Inflammatory macrophage treated with lipopolysaccharide for 4 hours (primary cell): ENCODE results near the gene MAP2K5.
A peak's percentile ranks its signal among the peaks of the same experiment; 100 is the strongest.

ENCODE experiments used
- DNase-seq: peaks from one replicate; pipeline ENCODE4 v3.0.0-alpha.2; 2020

MAP2K5 gene

DNA sequence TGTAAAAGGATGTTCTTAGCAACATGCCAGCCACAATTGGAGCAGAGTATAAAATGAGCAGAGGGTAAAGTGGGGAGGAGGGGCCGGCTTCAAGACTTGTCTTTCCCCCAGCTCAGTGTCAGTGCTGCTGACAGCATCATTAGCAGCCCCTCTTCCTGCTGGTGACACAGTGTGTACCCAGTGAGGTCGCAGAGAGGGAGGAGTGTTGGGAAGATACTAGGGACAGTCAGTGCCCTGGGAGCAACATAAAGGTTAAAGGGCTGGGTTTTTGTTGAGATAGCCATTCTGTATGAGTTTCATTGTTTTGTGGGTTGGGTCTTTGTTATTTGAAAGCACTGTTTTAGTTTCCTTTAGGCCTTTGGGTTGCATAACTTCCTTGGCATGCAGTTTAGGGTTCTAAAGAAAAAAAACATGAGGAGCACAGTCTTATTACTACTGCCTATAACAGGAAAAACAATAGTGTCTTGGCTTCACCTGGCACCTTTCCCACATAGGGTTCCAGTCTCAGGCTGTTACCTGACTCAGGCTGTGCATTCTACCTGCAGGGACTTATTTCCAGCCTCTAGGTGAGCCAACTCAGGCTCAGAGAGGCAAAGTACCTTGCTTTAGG is 188.7 kb downstream of the MAP2K5 start:
- no peak for DNase-seq

DNA sequence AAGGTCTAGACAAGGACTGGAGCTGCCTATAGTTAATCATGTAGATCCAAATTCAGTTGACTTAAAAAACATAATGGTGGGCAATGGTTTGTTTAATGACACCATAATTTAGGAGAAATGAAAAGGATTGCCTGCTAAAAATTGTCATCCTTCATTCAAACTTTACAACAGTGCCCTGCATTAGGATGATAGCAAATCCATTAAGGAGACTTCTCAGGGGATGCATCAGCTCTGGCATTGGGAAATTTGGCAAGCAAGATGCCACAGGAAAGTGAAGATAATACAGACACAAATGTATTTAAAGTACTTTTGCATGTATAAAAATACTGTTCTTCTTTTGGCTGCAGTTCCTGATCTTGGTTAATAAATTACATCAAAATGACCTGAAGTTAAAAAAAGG is 189.7 kb downstream of the MAP2K5 start:
- DNase-seq, result no peak

DNA sequence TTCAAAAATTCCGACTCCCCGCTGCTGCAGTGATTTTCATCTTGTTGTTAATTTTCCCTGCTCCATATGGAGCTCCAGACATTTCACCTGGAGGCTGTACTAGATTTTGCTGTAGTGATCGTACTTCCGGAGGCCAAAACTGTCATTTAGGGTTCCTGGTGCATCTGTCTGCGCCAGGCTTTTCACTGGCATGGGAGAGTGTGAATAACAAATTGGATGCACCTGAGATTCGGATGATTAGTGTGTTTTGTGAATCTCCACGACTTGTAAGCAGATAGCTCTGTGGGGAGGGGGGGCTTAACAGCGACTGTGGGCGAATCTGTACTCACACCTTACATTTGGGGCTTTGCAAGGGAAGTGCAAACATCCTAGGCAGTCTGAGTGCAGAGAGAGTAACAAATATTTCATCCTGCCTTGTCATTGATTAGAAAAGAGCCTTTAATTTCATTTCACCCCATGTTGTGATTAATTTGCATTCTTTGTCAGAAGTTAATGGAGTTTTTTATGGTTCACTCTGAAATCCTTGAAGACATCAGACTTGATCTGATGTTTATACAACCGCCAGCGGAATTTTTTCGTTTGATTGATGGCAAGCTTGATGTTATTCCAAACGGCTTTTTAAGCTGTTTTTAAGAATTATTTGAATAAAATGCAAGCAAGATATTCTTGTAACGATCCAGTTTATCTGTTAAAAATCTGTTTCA is 190.3 kb downstream of the MAP2K5 start:
- DNase-seq, result no peak

DNA sequence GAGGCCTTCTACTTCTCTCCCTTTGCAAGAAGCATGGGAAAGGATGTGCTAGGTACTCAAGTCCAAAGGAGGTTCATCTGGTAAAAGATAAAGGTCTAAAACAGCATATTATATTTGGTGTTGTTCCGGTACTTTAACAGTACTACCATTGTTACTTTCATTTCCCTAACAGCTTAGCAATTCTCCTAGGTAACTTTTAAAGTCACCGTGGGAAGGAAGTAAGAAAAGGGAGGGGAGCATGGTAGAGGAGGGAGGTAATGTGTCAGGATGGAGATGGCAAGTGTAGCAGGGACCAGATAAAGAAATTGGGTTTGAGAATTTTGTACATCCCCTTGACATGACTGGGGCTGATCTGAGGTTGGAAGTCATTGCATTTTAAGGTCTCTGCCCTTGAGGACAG is 193.4 kb downstream of the MAP2K5 start:
- DNase-seq, result no peak

DNA sequence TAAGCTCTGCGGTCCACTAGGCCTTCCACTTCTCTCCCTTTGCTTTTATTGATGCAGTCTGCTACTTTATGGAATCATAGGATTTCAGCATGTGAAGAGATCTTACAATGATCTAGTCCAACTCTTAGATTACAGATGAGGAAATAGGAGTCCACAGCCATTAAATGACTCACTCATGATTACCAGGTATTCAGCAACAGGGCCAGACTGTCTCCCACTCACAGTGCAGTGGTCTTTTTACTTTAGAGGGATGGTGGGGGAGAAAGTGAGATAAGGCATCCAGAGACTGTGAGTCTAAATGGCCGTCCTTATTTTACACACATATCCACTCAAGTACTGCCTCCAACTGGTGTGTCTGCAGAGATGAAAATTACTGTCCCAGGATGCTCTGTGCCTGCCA is 194.3 kb downstream of the MAP2K5 start:
- DNase-seq, result no peak

DNA sequence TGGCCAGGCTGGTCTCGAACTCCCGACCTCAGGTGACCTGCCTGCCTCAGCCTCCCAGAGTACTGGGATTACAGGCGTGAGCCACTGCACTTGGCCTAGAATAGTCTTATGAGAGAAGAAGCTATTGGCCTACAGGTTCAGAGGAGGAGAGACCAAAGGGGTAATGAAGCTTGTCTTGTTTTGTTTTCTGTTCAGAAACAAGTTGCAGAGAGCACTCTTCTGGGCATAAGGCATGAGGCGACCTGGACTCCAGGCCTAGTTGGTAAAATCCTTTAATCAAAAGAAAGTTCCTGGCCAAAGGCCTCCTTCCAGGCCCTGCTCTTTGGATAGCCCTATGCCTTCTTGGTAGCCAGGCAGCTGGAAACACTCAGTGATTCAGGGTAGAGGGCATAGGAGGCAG is 195.6 kb downstream of the MAP2K5 start:
- no peak for DNase-seq

DNA sequence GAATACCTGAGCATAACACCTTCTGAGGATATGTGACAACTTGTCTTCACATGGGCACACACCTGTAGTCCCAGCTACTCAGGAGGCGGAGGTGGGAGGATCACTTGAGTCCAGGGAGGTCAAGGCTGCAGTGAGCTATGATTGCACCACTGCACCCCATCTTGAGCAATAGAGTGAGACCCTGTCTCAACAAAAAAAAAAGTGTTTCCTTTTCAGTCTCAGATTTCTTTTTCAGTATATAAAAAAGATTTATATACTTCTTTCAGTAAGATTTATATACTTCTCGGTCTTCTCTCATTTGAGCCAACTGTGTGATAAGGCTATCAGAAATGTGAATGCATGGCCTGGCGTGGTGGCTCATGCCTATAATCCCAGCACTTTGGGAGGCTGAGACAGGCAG is 197.9 kb downstream of the MAP2K5 start:
- no peak for DNase-seq

DNA sequence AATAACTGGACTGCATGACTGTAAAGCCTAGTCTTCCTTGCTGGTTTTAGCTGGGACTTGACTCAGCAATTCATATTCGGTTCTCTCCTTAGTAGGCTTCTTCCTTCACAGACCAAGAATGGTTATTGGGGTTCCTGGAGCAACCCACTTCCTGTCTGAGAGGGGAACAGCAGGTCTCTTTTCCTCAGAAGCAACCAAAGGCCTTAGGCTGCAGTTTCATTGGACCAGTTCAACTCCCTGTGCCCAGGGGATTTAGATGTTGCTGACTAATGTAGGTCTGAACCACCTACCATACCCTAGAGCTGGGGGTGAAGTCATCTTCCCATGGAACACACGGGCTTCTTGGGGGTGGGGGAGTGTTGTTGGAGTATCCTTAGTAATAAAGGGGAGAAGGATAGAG is 198.8 kb downstream of the MAP2K5 start:
- no peak for DNase-seq

DNA sequence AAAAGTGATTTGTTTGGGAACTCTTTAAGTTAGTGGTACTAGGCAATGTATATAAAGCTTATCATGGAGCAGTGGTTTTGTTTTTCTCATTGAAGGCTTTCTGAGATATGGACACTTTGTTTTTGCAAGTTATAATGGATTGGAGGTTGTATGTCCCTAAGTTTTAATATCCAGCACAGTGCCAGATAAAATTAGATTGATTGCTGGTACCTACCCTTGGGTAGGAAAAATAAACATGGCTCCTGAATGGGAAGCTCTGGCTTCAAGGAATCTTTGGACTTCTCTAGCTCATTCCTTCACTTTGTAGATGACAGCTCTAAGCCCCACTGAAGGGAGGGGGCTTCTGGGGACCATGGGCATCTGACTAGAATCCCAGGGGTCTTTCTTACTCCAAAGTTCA is 201.1 kb downstream of the MAP2K5 start:
- DNase-seq, result no peak

DNA sequence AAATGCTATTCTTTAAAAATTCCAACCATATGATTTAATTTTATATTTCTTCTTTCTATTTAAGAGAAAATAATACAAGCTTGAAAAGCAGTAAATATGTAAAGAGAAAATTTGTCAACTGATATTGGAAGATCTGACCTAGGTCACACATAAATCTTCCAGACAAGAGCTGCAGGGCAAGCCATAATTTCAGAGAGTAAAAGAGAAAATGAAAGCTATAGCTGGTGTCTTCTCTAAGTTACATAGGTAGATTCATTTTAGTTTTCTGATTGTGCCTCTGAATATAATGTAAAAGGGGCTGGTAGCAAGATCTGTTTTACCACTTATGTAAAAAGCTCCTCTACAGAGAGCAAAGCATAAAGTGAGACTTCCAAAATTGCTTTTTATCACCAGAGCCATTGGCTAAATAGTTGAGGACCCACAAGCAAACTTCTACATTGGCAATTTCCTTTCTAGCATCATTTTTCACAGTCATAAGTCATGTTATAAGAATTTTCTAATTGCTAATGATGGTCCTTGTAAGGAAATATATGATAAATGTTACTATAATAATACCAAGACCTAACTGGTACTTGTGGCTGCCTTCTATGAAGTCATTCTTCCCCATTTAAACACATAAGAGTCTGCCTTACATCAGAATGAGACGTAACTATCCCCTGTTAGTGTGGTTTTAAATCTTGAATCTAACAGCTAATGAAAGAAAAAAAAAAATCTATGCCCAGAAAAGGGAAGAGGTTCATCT is 202.0 kb downstream of the MAP2K5 start:
- DNase-seq, result peak; percentile 80

DNA sequence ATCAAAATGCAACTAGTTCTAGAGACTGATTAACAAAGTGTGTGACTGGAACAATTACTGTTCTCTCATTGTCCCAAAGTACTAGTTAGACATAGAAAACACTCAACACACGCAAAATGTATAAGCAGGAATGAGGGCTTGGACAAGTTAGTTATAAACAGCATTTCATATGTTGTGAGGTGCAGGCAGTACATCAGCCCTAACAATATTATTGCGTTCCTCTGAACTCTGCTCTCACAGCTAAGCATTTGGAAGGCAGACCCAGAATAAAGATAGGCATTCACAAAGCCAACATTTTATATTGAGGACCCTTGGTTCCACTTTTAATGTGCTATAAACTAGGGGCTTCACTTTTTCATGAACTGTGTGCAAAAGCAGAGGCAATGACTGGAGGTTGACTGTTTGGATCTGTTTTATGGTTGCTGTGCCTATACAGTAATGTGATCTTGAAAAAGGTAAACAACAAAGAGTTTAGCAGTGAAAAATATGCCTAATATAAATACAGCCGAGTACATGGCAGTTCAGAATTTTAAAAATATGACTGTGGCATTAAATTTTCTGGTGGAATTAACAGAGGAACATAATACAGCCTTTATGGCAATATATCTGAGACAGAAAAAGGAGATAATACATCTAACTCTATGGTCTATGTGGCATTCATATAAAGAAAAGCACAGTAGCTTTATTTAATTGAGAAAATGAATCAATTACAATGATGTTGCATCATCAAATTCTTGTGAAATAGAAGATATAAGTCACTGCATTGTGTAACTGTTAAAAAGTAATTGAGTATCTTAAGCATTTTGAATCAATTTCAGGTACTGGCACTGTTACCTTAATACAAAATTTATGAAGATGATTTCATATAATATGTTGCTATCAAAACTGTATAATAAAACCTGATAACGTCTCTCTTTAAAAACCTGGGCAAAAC is 202.8 kb downstream of the MAP2K5 start:
- DNase-seq, result peak; percentile 70

DNA sequence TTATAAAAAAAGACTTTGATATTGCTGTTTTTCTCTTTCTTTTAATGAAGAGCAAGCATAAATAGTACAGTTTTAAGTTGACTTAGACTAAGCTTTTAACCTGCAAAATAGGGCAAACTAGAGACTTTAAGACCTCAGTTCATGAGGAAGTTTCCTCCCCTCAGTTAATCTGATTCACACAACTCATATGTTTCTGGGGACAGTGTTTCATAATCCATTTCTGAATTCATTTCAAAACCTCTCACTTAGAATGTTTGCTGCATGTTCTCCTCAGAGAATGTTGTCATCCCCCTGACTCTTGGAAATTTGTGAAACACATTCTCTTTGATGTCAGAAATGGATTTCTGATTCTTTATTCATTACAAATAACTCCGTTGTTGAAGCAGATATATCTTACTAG is 203.5 kb downstream of the MAP2K5 start:
- DNase-seq, result peak; percentile 90

DNA sequence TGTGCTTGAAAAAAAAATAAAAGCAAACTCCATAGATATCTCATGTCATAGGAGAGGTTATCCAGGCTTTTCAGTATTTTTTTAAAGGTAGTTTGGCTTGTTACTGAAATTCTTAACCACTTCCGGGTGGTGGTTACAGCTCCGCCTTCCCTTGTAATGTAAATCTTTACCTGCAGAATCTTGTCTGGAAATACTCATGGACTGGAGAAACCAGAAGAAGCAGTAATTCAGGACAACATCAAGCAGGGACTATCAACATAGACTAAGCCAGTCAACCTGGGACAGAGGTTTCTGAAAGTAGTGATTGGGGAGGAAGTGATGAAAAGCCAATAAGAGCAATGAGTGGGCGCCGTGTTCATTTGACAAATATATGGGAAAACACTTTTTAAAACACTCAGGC is 203.9 kb downstream of the MAP2K5 start:
- peak; percentile 13 for DNase-seq

DNA sequence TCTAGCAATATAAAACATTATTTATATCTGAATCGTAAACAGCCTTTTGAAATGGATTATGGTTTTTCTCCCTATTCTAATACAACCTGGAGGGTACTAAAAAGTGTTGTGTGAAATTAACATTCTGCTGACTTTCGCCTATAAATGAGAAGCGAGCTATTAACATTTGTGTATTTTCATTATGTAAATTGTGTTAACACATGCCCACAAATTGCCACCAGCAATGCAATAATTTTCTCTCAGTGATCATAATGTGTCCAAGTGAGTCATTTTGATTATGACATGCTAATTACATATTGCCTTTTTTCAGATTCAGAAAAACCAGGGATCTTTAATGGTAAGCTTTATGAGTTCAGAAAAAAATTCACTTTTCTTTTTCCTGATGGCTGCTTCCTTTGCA is 205.4 kb downstream of the MAP2K5 start:
- DNase-seq, result no peak

DNA sequence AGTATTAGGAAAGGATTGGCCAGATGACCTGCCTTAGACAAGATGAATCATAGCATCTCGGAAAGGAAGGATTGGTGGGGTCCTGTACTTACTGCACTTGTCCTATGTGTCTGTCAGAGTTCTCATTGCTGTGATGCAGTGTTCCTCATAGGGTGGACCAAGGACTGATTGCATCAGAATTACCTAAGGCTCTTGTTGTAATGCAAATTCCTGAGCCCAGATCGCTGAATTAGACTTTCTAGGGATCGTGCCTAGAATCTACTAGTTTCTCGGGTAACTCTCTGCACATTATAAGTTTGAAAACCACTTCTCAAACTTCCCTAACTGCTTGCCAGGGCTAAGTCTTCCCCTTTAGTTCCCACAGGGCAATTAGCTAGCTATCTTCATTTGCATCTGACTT is 207.9 kb downstream of the MAP2K5 start:
- no peak for DNase-seq

DNA sequence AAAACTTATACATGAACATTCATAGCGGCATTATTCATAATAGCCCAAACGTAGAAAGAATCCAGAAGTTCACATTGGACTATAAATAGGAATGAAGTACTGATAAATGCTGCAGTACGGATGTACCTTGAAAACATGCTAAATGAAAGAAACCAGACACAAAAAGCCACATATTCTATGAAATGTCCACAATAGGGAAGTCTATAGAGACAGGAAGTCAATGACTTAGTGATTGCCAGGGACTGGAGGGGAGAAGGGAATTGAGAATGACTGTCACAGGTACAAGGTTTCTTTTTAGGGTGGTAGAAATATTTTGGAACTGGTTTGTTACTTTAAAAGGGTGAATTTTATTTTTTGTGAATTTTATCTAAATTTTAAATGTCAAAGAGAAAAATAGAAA is 211.4 kb downstream of the MAP2K5 start:
- no peak for DNase-seq

DNA sequence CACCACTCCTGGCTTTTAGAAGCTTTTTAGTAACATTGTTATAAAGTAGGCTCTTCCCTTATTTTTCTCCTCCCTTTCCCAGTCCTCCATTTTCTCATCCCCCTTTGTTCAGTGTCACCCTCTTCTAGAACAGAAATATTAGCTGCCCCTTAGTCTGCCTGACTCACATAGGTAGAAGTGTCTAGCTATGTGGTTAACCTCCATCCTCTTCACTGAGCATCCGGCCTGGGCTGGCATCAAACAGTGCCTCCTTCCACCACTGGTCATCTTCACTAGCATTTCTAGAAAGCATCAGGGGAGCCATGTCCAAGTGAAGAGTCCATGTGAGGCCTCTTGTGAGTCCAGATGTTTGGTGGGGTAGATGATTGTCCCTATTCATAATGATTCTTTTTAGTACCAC is 212.8 kb downstream of the MAP2K5 start:
- DNase-seq, result no peak

DNA sequence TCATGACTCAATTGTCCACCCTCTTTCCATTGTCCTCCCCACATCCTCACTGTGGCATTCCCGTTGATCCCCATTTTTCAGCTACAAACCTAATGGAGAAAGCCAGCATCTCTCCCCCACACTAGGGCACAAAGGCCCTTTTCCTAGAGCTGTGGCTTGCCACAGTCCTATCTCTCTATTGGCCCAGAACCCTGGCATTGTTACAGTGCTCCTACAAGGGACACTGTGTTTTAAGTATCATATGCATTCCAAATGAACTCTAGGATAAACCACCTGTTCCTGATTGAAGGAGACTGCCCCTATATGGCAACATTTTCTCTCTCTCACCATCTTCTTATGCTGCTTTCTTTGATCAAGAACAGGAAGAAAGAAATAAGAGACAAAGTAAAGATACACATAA is 213.4 kb downstream of the MAP2K5 start:
- DNase-seq, result no peak

DNA sequence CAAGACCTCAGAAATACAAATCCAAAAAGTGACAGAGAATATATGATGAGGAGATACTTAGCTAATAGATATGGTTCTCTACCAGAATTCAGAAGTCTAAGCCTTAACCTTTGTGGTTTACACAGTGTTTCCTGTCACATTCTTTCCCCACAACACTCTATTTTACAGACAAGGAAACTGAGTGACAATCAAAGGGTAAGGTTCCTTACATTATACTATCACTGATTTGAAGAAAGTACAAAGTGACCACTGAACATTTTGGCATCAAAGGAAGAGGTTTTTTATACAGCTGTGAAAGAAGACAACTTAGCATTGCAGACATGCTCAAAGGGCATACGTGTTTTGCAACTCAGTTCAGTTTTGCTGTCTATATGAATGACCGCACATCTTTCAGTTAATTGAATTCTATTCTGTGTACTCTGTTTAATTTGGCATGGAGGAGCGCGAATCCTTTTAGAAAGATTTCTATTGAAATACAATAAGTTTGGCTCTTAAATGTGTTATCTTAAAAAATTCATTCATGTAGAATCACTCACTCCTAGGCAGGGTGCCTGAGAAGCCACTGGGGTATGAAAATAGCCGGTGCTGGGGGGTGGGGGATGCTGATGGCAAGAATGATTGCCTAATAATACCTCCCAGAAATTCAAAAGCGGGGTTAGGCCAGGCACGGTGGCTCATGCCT is 216.3 kb downstream of the MAP2K5 start:
- no peak for DNase-seq

DNA sequence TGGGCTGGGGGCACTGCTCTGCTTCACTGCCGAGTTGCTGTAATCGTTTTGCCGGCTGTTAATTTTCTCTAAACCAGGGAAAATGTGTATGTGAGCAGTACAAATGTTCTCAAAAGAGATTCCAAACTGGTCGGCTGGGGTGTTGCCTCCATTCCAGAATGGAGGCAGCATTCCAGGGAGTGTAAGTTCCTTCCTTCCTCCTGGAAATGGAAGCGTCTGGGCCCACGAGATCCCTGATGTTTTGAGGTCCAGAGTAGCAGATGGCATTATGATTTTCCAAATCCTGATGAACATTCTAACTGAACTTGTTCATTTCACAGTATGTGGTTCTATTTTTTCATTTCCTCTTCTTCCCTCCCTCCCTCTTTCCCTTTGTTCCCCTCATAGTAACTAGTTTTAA is 218.4 kb downstream of the MAP2K5 start:
- no peak for DNase-seq

DNA sequence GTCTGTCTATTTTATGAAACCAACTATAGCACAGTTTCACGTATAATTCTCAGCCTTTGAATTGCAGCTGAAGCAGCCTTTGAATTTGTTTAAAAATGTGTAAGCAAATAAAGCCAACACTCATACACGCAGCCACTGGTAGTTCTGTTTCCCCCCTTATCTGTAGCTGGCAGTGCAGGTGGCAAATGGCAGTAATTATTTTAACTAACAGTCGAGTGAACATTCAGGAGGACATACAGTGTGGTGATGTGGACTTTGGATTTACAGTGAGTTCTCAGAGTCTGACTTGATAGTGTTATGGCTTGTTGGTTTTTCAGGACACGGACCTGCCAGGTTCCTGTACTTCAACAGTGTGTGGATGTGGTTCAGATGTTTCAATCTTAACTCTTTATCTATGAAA is 218.8 kb downstream of the MAP2K5 start:
- no peak for DNase-seq

DNA sequence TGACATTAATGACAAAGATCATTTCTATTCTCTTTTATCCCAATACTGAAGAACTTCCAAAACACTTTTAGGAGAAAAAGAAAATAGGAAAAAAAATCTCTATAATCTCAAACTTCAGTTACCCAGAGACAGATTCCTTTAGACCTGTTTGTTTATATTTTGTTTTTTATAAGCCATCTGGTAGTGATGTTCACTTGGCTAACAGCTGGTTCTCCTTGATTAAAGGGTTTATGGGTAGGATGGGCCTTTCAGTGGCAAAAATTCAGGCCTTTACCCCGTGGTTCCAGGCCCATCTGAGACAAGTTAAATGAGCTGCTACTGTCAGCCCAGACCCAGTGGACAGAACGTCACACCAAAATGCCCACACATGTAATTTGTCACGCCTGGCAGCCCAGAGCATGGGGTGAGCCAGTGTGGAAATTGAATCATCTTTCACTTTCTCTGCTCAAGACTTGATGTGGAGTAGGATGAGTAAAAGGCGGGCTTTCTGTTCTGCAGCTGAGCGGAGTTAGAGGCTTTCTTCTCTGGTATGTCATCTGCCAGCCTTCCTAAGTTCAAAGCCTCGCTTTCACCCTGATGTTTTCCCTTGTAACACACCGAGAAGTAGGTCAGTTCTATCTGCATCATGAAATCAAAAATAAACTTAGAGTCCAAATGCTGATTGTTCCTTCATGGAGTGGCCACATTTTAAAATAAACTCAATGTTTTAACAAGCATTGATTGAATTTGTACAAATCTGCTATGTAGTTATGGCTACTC is 220.3 kb downstream of the MAP2K5 start:
- DNase-seq, result no peak
